GM23338 (cell line): ENCODE measurements around the gene KIF5A. TPM values are rescaled to one million over a fixed set of nuclear protein-coding genes. Genes with fewer than 3 reads are reported as not detected.
A peak's percentile ranks its signal among the peaks of the same experiment; 100 is the strongest.

Experiments used
- ATAC-seq: fragments of 200-7000 bp; cut with Tn5 transposase; 3 replicates; pipeline ENCODE4 v1.9.1; 2020
- DNase-seq: peaks from one replicate; pipeline ENCODE4 v3.0.0-alpha.2; 2015; ENCODE audit warnings: low spot score
- H2AFZ ChIP-seq: fragments of 200-600 bp; sonication (generic); 2 replicates; pipeline ENCODE4 v1.8.0; 2016; ENCODE audit warnings: antibody characterized with exemption, mild to moderate bottlenecking, moderate library complexity
- H3F3A ChIP-seq: fragments of 200-600 bp; sonication (generic); replicated peaks from 2 replicates; pipeline ENCODE4 v1.8.0; 2017; ENCODE audit warnings: antibody characterized with exemption, mixed run types, low read depth
- H3K27ac ChIP-seq: fragments of 200-600 bp; sonication (generic); 2 replicates; pipeline ENCODE4 v1.6.1; 2016; ENCODE audit warnings: low read depth
- H3K27me3 ChIP-seq: fragments of 200-600 bp; sonication (generic); 2 replicates; pipeline ENCODE4 v1.8.0; 2016; ENCODE audit warnings: mild to moderate bottlenecking, mixed run types, moderate library complexity; ENCODE audit not compliant: insufficient read depth
- H3K36me3 ChIP-seq: fragments of 200-600 bp; sonication (generic); 2 replicates; pipeline ENCODE4 v1.8.0; 2016; ENCODE audit warnings: mild to moderate bottlenecking; ENCODE audit not compliant: insufficient read depth
- H3K4me1 ChIP-seq: fragments of 200-600 bp; sonication (generic); 2 replicates; pipeline ENCODE4 v1.8.0; 2016; ENCODE audit warnings: mild to moderate bottlenecking, moderate library complexity; ENCODE audit not compliant: insufficient read depth
- H3K4me2 ChIP-seq: fragments of 200-600 bp; sonication (generic); 2 replicates; pipeline ENCODE4 v1.7.1; 2017; ENCODE audit warnings: mixed run types
- H3K4me3 ChIP-seq: fragments of 200-600 bp; sonication (generic); 2 replicates; pipeline ENCODE4 v1.6.1; 2016; ENCODE audit warnings: mixed run types
- H3K79me2 ChIP-seq: fragments of 200-600 bp; sonication (generic); replicated peaks from 2 replicates; pipeline ENCODE4 v1.8.0; 2017; ENCODE audit warnings: mild to moderate bottlenecking; ENCODE audit not compliant: insufficient read depth
- H3K9me2 ChIP-seq: fragments of 200-600 bp; sonication (generic); 2 replicates; pipeline ENCODE4 v1.8.0; 2017; ENCODE audit not compliant: insufficient read depth
- H4K20me1 ChIP-seq: fragments of 200-600 bp; sonication (generic); replicated peaks from 2 replicates; pipeline ENCODE4 v1.8.0; 2017; ENCODE audit warnings: mild to moderate bottlenecking; ENCODE audit not compliant: insufficient read depth
- H3K27ac Mint-ChIP-seq: 2 replicates; pipeline ENCODE4 v1.8.0; 2020; ENCODE audit warnings: inconsistent platforms, mild to moderate bottlenecking, moderate library complexity, mixed read lengths
- H3K27me3 Mint-ChIP-seq: 3 replicates; pipeline ENCODE4 v1.8.0; 2022; ENCODE audit warnings: low read depth, mild to moderate bottlenecking, moderate library complexity, mixed read lengths, inconsistent platforms; ENCODE audit not compliant: insufficient read depth, poor library complexity
- H3K36me3 Mint-ChIP-seq: 3 replicates; pipeline ENCODE4 v1.8.0; 2021; ENCODE audit warnings: low read depth, mild to moderate bottlenecking, inconsistent platforms, moderate library complexity, mixed read lengths
- H3K4me1 Mint-ChIP-seq: 3 replicates; pipeline ENCODE4 v1.8.0; 2020; ENCODE audit warnings: mild to moderate bottlenecking, inconsistent platforms, mixed read lengths
- H3K4me3 Mint-ChIP-seq: 3 replicates; pipeline ENCODE4 v1.8.0; 2021; ENCODE audit warnings: moderate library complexity, mild to moderate bottlenecking, inconsistent platforms, mixed read lengths
- H3K9me3 Mint-ChIP-seq: 3 replicates; pipeline ENCODE4 v1.8.0; 2020; ENCODE audit warnings: moderate library complexity, mild to moderate bottlenecking, inconsistent platforms, mixed read lengths
- CREB1 ChIP-seq: fragments of 250-450 bp; sonication (Bioruptor Pico); IDR thresholded peaks from 2 replicates; pipeline ENCODE4 v1.5.0; 2020; ENCODE audit warnings: low read depth, mild to moderate bottlenecking, moderate library complexity
- EZH2 ChIP-seq: fragments of 200-600 bp; sonication (generic); IDR thresholded peaks from one replicate; pipeline ENCODE4 v1.8.0; 2017; ENCODE audit warnings: antibody characterized with exemption, mild to moderate bottlenecking, low read depth; ENCODE audit not compliant: unreplicated experiment
- NANOG ChIP-seq: IDR thresholded peaks from 2 replicates; pipeline ENCODE4 v1.6.1; 2016; ENCODE audit warnings: antibody characterized with exemption, borderline replicate concordance
- POLR2AphosphoS5 ChIP-seq: IDR thresholded peaks from 2 replicates; pipeline ENCODE4 v1.6.1; 2016; ENCODE audit warnings: antibody characterized with exemption, low read depth
- ZNF114 ChIP-seq: fragments of 250-450 bp; sonication (Bioruptor Pico); IDR thresholded peaks from 2 replicates; pipeline ENCODE4 v1.5.0; 2020; ENCODE audit warnings: mild to moderate bottlenecking, moderate library complexity
- ZNF331 ChIP-seq: fragments of 250-450 bp; sonication (Bioruptor Pico); IDR thresholded peaks from 2 replicates; pipeline ENCODE4 v1.5.0; 2020; ENCODE audit warnings: low read depth, mild to moderate bottlenecking, moderate library complexity
- polyA plus RNA-seq: library from polyadenylated mRNA; unstranded; fragments of >200 nt; fragmentation: Nextera tagmentation; extraction: Ambion mirVana; gene quantifications from 2 replicates; pipeline ENCODE4 v1.2.1, GENCODE V29; 2016
- total RNA-seq: library from RNA; depleted of rRNA; stranded (reverse); fragments of >200 nt; shearing (Covaris generic); gene quantifications from 2 replicates; pipeline ENCODE4 v1.2.3, GENCODE V29; 2014
- TF ChIP-seq, protein P1 (sequence below): IDR thresholded peaks from one replicate; pipeline ENCODE4 v1.6.1; 2018; ENCODE audit warnings: antibody characterized with exemption; ENCODE audit not compliant: unreplicated experiment
- TF ChIP-seq, protein P2 (sequence below): IDR thresholded peaks from 2 replicates; pipeline ENCODE4 v1.6.1; 2016; ENCODE audit warnings: antibody characterized with exemption
- TF ChIP-seq, protein P3 (sequence below): fragments of 250-450 bp; sonication (Bioruptor Pico); IDR thresholded peaks from 2 replicates; pipeline ENCODE4 v1.5.0; 2020; ENCODE audit warnings: mild to moderate bottlenecking, moderate library complexity

Gene KIF5A
- total and polyA plus RNA-seq, 2 experiments from 2014 or later = 11.1 to 21.3 TPM

DNA sequence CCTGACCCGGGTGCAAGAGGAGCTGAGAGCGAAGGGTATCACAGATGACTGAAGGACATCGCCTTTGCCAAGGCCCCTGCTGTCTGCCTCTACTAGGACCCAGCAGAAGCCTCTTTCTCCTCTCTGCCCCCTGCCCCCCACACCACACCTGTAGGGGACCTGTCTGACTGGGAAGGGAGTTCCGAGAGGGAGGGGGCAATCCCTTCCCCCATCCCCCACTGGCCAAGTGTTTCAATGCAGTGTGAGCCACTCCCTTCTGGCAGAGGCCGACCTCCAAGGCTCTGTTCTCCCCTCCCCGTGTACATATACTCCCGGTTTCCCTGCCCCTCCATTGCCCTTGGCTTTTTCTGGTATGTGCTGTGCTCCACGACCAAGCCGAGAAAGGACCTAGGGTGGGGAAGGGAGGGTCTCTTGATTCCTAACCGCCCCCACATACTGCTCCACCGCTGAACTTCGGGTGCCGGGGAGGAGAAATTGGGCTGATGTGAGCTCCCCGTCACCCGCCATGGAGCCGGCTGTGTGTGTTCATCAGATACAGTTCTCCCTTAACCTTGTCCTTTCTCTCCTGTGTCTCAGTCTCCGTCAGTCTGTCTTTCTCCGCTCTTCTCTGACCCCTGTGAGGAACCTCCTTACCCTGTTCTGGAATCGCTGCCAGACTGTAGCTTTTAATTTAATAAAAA, 59.4 kb downstream of the KIF5A start:
- no peak overlapping the region for H2AFZ ChIP-seq
- Mint-ChIP-seq H3K36me3 (peaks cover 20% of the 10 kb centered on the region), H3K27ac (no peak overlapping the region; the same call in 1 of the 2 replicates), H3K4me3 (peak overlapping the region; percentile 88), H3K27me3 (peaks cover 52% of the 10 kb centered on the region), H3K9me3 (no peaks in the 10 kb centered on the region), H3K4me1 (peaks cover 52% of the 10 kb centered on the region)
- H3K4me1 ChIP-seq = peaks cover 39% of the 10 kb centered on the region
- TF ChIP-seq NANOG (no peak), CREB1 (CRISPR knock-in tag) (0 out of 2 replicates have a peak, but pooled peaks have one; percentile 26), ZNF331 (CRISPR knock-in tag) (no peak), POLR2AphosphoS5 (0 out of 2 replicates have a peak, but pooled peaks have one; percentile 10), ZNF114 (CRISPR knock-in tag) (no peak), EZH2 (no peak)
- TF ChIP-seq, protein P1, sequence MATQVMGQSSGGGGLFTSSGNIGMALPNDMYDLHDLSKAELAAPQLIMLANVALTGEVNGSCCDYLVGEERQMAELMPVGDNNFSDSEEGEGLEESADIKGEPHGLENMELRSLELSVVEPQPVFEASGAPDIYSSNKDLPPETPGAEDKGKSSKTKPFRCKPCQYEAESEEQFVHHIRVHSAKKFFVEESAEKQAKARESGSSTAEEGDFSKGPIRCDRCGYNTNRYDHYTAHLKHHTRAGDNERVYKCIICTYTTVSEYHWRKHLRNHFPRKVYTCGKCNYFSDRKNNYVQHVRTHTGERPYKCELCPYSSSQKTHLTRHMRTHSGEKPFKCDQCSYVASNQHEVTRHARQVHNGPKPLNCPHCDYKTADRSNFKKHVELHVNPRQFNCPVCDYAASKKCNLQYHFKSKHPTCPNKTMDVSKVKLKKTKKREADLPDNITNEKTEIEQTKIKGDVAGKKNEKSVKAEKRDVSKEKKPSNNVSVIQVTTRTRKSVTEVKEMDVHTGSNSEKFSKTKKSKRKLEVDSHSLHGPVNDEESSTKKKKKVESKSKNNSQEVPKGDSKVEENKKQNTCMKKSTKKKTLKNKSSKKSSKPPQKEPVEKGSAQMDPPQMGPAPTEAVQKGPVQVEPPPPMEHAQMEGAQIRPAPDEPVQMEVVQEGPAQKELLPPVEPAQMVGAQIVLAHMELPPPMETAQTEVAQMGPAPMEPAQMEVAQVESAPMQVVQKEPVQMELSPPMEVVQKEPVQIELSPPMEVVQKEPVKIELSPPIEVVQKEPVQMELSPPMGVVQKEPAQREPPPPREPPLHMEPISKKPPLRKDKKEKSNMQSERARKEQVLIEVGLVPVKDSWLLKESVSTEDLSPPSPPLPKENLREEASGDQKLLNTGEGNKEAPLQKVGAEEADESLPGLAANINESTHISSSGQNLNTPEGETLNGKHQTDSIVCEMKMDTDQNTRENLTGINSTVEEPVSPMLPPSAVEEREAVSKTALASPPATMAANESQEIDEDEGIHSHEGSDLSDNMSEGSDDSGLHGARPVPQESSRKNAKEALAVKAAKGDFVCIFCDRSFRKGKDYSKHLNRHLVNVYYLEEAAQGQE = no peak
- TF ChIP-seq, protein P2, sequence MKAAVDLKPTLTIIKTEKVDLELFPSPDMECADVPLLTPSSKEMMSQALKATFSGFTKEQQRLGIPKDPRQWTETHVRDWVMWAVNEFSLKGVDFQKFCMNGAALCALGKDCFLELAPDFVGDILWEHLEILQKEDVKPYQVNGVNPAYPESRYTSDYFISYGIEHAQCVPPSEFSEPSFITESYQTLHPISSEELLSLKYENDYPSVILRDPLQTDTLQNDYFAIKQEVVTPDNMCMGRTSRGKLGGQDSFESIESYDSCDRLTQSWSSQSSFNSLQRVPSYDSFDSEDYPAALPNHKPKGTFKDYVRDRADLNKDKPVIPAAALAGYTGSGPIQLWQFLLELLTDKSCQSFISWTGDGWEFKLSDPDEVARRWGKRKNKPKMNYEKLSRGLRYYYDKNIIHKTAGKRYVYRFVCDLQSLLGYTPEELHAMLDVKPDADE = no peak
- H3F3A ChIP-seq = peaks cover 9% of the 10 kb centered on the region; the same call in 1 of the 2 replicates
- peaks cover 52% of the 10 kb centered on the region for H3K27me3 ChIP-seq
- H3K79me2 ChIP-seq = peaks cover 12% of the 10 kb centered on the region
- H3K27ac ChIP-seq = no peak overlapping the region
- H3K9me2 ChIP-seq = no peaks in the 10 kb centered on the region
- no peaks in the 10 kb centered on the region; the same call in 1 of the 2 replicates for H4K20me1 ChIP-seq
- H3K36me3 ChIP-seq = peaks cover 4% of the 10 kb centered on the region; the same call in 1 of the 2 replicates
- H3K4me3 ChIP-seq = peak overlapping the region; percentile 86
- peak overlapping the region; percentile 97 for H3K4me2 ChIP-seq
- peak; percentile 75 for DNase-seq
- ATAC-seq = peak; percentile 20

DNA sequence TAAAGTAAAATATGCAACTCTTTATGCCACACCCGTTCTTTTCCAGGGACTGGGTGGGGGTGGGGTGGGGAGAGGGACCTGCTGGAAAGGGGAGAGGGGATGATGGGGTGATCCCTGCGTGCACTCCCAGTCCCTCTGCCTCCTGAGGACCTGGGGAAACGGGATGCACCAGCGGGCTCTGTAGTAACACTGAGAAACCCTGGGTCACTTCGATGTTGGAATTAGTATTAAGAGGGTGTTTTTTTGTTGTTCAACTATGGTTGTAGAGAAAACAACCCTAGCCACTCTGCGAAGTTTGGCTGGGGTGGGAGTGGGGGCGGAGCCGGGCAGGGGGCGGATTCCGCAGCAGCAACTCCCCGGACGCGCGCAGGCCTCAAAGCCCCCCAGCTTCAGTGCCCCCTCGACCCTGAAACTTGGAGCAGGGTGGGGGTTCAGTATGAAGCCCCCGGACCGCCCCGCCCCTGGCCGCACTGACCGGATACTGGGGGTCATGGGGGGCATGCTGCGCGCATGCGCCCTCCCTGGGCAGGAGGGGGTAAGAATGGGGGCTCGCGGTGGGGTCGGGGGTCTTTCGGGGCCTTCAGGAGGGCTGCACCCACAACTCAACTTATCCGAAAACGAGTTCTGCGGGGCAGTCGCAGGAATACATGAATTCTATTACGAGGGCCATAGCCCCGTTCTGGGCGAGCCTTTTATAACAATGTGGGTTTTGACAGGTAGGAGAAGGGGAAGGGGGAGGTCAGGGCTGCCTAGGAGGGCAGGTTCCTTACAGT, 60.1 kb downstream of the KIF5A start:
- Mint-ChIP-seq H3K9me3 (no peaks in the 10 kb centered on the region), H3K4me1 (peaks cover 54% of the 10 kb centered on the region), H3K4me3 (peak overlapping the region; percentile 88), H3K36me3 (peaks cover 25% of the 10 kb centered on the region), H3K27me3 (peaks cover 54% of the 10 kb centered on the region), H3K27ac (no peak overlapping the region)
- Histone ChIP-seq H2AFZ (peak overlapping the region; percentile 97), H3K79me2 (peaks cover 12% of the 10 kb centered on the region), H3K36me3 (peaks cover 4% of the 10 kb centered on the region; the same call in 1 of the 2 replicates), H3F3A (peaks cover 6% of the 10 kb centered on the region; the same call in 1 of the 2 replicates), H3K4me1 (peaks cover 39% of the 10 kb centered on the region), H3K9me2 (no peaks in the 10 kb centered on the region), H3K27me3 (peaks cover 60% of the 10 kb centered on the region), H3K27ac (no peak overlapping the region), H3K4me3 (peak overlapping the region; percentile 86), H4K20me1 (no peaks in the 10 kb centered on the region; the same call in 1 of the 2 replicates), H3K4me2 (peak overlapping the region; percentile 97)
- DNase-seq (peak; percentile 68), ATAC-seq (peak; percentile 10)
- TF ChIP-seq, protein P3, sequence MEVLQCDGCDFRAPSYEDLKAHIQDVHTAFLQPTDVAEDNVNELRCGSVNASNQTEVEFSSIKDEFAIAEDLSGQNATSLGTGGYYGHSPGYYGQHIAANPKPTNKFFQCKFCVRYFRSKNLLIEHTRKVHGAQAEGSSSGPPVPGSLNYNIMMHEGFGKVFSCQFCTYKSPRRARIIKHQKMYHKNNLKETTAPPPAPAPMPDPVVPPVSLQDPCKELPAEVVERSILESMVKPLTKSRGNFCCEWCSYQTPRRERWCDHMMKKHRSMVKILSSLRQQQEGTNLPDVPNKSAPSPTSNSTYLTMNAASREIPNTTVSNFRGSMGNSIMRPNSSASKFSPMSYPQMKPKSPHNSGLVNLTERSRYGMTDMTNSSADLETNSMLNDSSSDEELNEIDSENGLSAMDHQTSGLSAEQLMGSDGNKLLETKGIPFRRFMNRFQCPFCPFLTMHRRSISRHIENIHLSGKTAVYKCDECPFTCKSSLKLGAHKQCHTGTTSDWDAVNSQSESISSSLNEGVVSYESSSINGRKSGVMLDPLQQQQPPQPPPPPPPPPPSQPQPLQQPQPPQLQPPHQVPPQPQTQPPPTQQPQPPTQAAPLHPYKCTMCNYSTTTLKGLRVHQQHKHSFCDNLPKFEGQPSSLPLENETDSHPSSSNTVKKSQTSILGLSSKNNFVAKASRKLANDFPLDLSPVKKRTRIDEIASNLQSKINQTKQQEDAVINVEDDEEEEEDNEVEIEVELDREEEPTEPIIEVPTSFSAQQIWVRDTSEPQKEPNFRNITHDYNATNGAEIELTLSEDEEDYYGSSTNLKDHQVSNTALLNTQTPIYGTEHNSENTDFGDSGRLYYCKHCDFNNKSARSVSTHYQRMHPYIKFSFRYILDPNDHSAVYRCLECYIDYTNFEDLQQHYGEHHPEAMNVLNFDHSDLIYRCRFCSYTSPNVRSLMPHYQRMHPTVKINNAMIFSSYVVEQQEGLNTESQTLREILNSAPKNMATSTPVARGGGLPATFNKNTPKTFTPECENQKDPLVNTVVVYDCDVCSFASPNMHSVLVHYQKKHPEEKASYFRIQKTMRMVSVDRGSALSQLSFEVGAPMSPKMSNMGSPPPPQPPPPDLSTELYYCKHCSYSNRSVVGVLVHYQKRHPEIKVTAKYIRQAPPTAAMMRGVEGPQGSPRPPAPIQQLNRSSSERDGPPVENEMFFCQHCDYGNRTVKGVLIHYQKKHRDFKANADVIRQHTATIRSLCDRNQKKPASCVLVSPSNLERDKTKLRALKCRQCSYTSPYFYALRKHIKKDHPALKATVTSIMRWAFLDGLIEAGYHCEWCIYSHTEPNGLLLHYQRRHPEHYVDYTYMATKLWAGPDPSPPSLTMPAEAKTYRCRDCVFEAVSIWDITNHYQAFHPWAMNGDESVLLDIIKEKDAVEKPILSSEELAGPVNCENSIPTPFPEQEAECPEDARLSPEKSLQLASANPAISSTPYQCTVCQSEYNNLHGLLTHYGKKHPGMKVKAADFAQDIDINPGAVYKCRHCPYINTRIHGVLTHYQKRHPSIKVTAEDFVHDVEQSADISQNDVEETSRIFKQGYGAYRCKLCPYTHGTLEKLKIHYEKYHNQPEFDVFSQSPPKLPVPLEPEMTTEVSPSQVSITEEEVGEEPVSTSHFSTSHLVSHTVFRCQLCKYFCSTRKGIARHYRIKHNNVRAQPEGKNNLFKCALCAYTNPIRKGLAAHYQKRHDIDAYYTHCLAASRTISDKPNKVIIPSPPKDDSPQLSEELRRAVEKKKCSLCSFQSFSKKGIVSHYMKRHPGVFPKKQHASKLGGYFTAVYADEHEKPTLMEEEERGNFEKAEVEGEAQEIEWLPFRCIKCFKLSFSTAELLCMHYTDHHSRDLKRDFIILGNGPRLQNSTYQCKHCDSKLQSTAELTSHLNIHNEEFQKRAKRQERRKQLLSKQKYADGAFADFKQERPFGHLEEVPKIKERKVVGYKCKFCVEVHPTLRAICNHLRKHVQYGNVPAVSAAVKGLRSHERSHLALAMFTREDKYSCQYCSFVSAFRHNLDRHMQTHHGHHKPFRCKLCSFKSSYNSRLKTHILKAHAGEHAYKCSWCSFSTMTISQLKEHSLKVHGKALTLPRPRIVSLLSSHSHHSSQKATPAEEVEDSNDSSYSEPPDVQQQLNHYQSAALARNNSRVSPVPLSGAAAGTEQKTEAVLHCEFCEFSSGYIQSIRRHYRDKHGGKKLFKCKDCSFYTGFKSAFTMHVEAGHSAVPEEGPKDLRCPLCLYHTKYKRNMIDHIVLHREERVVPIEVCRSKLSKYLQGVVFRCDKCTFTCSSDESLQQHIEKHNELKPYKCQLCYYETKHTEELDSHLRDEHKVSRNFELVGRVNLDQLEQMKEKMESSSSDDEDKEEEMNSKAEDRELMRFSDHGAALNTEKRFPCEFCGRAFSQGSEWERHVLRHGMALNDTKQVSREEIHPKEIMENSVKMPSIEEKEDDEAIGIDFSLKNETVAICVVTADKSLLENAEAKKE (CRISPR knock-in tag) = no peak
